CD14-positive monocyte (primary cell): Measurements from ENCODE around the gene USE1. TPM values are rescaled to one million over a fixed set of nuclear protein-coding genes. Genes with fewer than 3 reads are reported as not detected.

ENCODE experiments used
- DNase-seq, 3 donors: peaks; one replicate each; pipeline ENCODE4 v3.0.0-alpha.2; 2011 to 2022
- H2AFZ ChIP-seq: 2 replicates; pipeline ENCODE4 v1.6.0; 2012; ENCODE audit warnings: mild to moderate bottlenecking, low read depth, low read length, inconsistent platforms; ENCODE audit not compliant: insufficient read depth, poor library complexity, severe bottlenecking
- H3K27ac ChIP-seq, 2 donors: 1 replicate in 1 of 2; 2 replicates in 1 of 2; pipeline ENCODE4 v1.5.1; 2012 to 2013; ENCODE audit warnings: low read length in 2 of 2, control low read depth in 1 of 2, inconsistent platforms in 1 of 2, low read depth in 1 of 2, mild to moderate bottlenecking in 1 of 2
- H3K27me3 ChIP-seq, 2 donors: one replicate each; pipeline versions ENCODE4 v1.6.0 to v1.6.1; 2011 to 2013; ENCODE audit warnings: low read length in 2 of 2; ENCODE audit not compliant: control insufficient read depth in 2 of 2, insufficient read depth in 2 of 2
- H3K36me3 ChIP-seq, 2 donors: replicated peaks in 1 of 2; 1 replicate in 1 of 2; 2 replicates in 1 of 2; pipeline versions ENCODE4 v1.5.1 to v1.6.1; 2012 to 2013; ENCODE audit warnings: low read length in 2 of 2, control low read depth in 1 of 2, inconsistent platforms in 1 of 2, mild to moderate bottlenecking in 1 of 2; ENCODE audit not compliant: insufficient read depth in 2 of 2, control insufficient read depth in 1 of 2
- H3K4me1 ChIP-seq, 2 donors: 1 replicate in 1 of 2; 2 replicates in 1 of 2; pipeline versions ENCODE4 v1.5.1 to v1.6.1; 2012 to 2013; ENCODE audit warnings: low read length in 2 of 2, control low read depth in 1 of 2, inconsistent platforms in 1 of 2, mild to moderate bottlenecking in 1 of 2, moderate library complexity in 1 of 2; ENCODE audit not compliant: insufficient read depth in 2 of 2, control insufficient read depth in 1 of 2
- H3K4me2 ChIP-seq: replicated peaks from 2 replicates; pipeline ENCODE3; 2012; ENCODE audit warnings: low read length, moderate library complexity, mild to moderate bottlenecking; ENCODE audit not compliant: poor library complexity, severe bottlenecking; ENCODE audit errors: extremely low read depth
- H3K4me3 ChIP-seq, 3 experiments: fragments of 200-600 bp in 1 of 3; sonication (generic) in 1 of 3; replicated peaks in 1 of 3; 1 replicate in 2 of 3; 2 replicates in 1 of 3; pipeline ENCODE4 v1.5.1; 2011 to 2013; ENCODE audit warnings: low read length in 3 of 3, mild to moderate bottlenecking in 3 of 3, control low read depth in 2 of 3, low read depth in 2 of 3, inconsistent platforms in 1 of 3, moderate library complexity in 1 of 3
- H3K79me2 ChIP-seq: 2 replicates; pipeline ENCODE4 v1.6.0; 2012; ENCODE audit warnings: mild to moderate bottlenecking, control low read depth, inconsistent platforms, low read length, moderate library complexity; ENCODE audit not compliant: insufficient read depth
- H3K9ac ChIP-seq: 2 replicates; pipeline ENCODE4 v1.6.0; 2017; ENCODE audit warnings: low read length, mild to moderate bottlenecking; ENCODE audit not compliant: insufficient read depth, poor library complexity, severe bottlenecking
- H3K9me3 ChIP-seq, 2 donors: replicated peaks in 1 of 2; 1 replicate in 1 of 2; 2 replicates in 1 of 2; pipeline versions ENCODE4 v1.5.1 to v1.6.1; 2012 to 2013; ENCODE audit warnings: low read length in 2 of 2, control low read depth in 1 of 2; ENCODE audit not compliant: control insufficient read depth in 1 of 2, insufficient read depth in 1 of 2
- H4K20me1 ChIP-seq: 2 replicates; pipeline ENCODE4 v1.6.0; 2012; ENCODE audit warnings: mild to moderate bottlenecking, low read length, control low read depth, moderate library complexity; ENCODE audit not compliant: insufficient read depth
- H3K27ac Mint-ChIP-seq, 7 donors: one replicate each; pipeline ENCODE4 v1.8.0; 2020; ENCODE audit warnings: mild to moderate bottlenecking in 7 of 7, mixed read lengths in 7 of 7, moderate library complexity in 6 of 7, inconsistent platforms in 2 of 7
- H3K27me3 Mint-ChIP-seq, 3 donors: one replicate each; pipeline ENCODE4 v1.8.0; 2021 to 2022; ENCODE audit warnings: low read depth in 3 of 3, mild to moderate bottlenecking in 3 of 3, mixed read lengths in 3 of 3, moderate library complexity in 3 of 3, inconsistent platforms in 1 of 3
- H3K36me3 Mint-ChIP-seq, 2 donors: one replicate each; pipeline ENCODE4 v1.8.0; 2020; ENCODE audit warnings: mixed read lengths in 2 of 2, inconsistent platforms in 1 of 2, mild to moderate bottlenecking in 1 of 2
- H3K4me1 Mint-ChIP-seq: one replicate; pipeline ENCODE4 v1.8.0; 2020; ENCODE audit warnings: mild to moderate bottlenecking, mixed read lengths
- H3K4me3 Mint-ChIP-seq, 2 donors: one replicate each; pipeline ENCODE4 v1.8.0; 2020; ENCODE audit warnings: mild to moderate bottlenecking in 2 of 2, mixed read lengths in 2 of 2, moderate library complexity in 1 of 2
- H3K9me3 Mint-ChIP-seq, 7 donors: one replicate each; pipeline ENCODE4 v1.8.0; 2020 to 2022; ENCODE audit warnings: mixed read lengths in 7 of 7, mild to moderate bottlenecking in 6 of 7, moderate library complexity in 6 of 7, inconsistent platforms in 2 of 7
- CTCF ChIP-seq: fragments of 200-600 bp; IDR thresholded peaks from one replicate; pipeline ENCODE4 v1.8.0; 2022; ENCODE audit warnings: antibody characterized with exemption, mild to moderate bottlenecking
- WGBS: methylation state at CpG from one replicate; pipeline ENCODE4 v1.1.5; 2013; ENCODE audit warnings: missing lambda C conversion rate; ENCODE audit not compliant: insufficient coverage; 5-methylcytosine and 5-hydroxymethylcytosine counted together
- intact Hi-C, 2 donors: fragments of 100-400 bp; cut with micrococcal nuclease; formaldehyde crosslinking; loops; one replicate each; pipeline versions ENCODE4 v1.15.0 to v1.15.1; 2023
- polyA plus RNA-seq, 3 donors: library from polyadenylated mRNA; depleted of rRNA in 1 of 3; unstranded in 2 of 3; stranded (reverse) in 1 of 3; fragments of 300-500 nt in 2 of 3; fragments of >200 nt in 1 of 3; fragmentation: Illumina TruSeq in 2 of 3; gene quantifications; 1 replicate in 2 of 3; 2 replicates in 1 of 3; pipeline ENCODE4 v1.2.3, GENCODE V29; 2012 to 2021

Gene USE1
- polyA plus RNA-seq, 3 donors, result 26.5 to 39.8 (median 29.7) TPM

- Histone ChIP-seq H4K20me1 (peaks cover 18% of the 10 kb centered on the region), H3K9me3 (no peaks in the 10 kb centered on the region), H3K79me2 (peaks cover 6% of the 10 kb centered on the region), H3K4me3 (peak overlapping the region in 1 of 3 experiments; percentile 88), H3K36me3 (peaks cover 6 to 19% of the 10 kb centered on the region in 2 donors), H3K4me2 (no peak overlapping the region), H3K4me1 (peaks cover 31 to 45% of the 10 kb centered on the region in 2 donors), H2AFZ (peak overlapping the region; percentile 84), H3K27me3 (no peaks in the 10 kb centered on the region), H3K9ac (no peak overlapping the region), H3K27ac (no peak overlapping the region)
- no peak for DNase-seq
- Mint-ChIP-seq H3K9me3 (peaks cover 0 to 2% (median 0%) of the 10 kb centered on the region in 7 donors), H3K27me3 (peaks cover 0 to 3% (median 0%) of the 10 kb centered on the region in 3 donors), H3K36me3 (peaks cover 14 to 26% of the 10 kb centered on the region in 2 donors), H3K27ac (peak overlapping the region in 2 of 7 donors; percentile 8 to 46), H3K4me1 (peaks cover 27% of the 10 kb centered on the region), H3K4me3 (no peak overlapping the region)
- 92% methylated on average over 2 of the region's 10 CpGs for WGBS
- intact Hi-C loops, result loop anchor here in 1 of 2 donors (5.0 kb wide), 1 partner anchor 148 kb away; the partner anchor contains the start of genes HAUS8 and MYO9B
- TF ChIP-seq CTCF, result no peak
These were observed 9.9 kb downstream of the USE1 start for GRCh38 chr19:17225053-17225452.

- peaks cover 24 to 38% of the 10 kb centered on the region in 2 donors for H3K4me1 ChIP-seq
- peak within 1 kb of the TSS; percentile 79 to 90 for H3K27ac ChIP-seq
- no peak for TF ChIP-seq CTCF
- H3K9ac ChIP-seq, result peak within 1 kb of the TSS; percentile 71
- H3K79me2 ChIP-seq, result peaks cover 6% of the 10 kb centered on the region
- peaks cover 22% of the 10 kb centered on the region for H3K4me1 Mint-ChIP-seq
- H4K20me1 ChIP-seq, result peaks cover 21% of the 10 kb centered on the region
- H3K27me3 Mint-ChIP-seq, result peaks cover 0 to 3% (median 0%) of the 10 kb centered on the region in 3 donors
- peak within 1 kb of the TSS; percentile 87 for H3K4me2 ChIP-seq
- H3K27me3 ChIP-seq, result no peaks in the 10 kb centered on the region
- H3K9me3 ChIP-seq, result no peaks in the 10 kb centered on the region
- peaks cover 0 to 2% (median 0%) of the 10 kb centered on the region in 7 donors for H3K9me3 Mint-ChIP-seq
- intact Hi-C loops, result loop anchor here in 1 of 2 donors (1.0 to 5.0 kb wide), 2 partner anchors 11 to 149 kb away; partner anchors contain the start of genes HAUS8, MYO9B and USE1
- peak within 1 kb of the TSS; percentile 52 to 88 (median 74) for H3K4me3 ChIP-seq
- H3K36me3 Mint-ChIP-seq, result peaks cover 14 to 38% of the 10 kb centered on the region in 2 donors
- peak within 1 kb of the TSS; percentile 92 to 97 for H3K4me3 Mint-ChIP-seq
- peak within 1 kb of the TSS; percentile 84 for H2AFZ ChIP-seq
- peak within 1 kb of the TSS; percentile 94 to 99 (median 97) for H3K27ac Mint-ChIP-seq
- peaks cover 8 to 30% of the 10 kb centered on the region in 2 donors for H3K36me3 ChIP-seq
- under 1% methylated on average over 90 of the region's 90 CpGs for whole genome bisulfite sequencing
- DNase-seq, result peak; percentile 98
These were observed 11.1 kb downstream of the USE1 start, which contains the start of gene OCEL1 for GRCh38 chr19:17226002-17226933. OCEL1 (plus strand) TSS chr19:17226226; CDS start chr19:17226248, 22 bp downstream.
